GM18951 (cell line): ENCODE measurements around the gene PFKP.

ENCODE experiments used
- POLR2A ChIP-seq: IDR thresholded peaks from 4 replicates; pipeline ENCODE4 v1.6.1; 2011; ENCODE audit warnings: mild to moderate bottlenecking; ENCODE audit not compliant: insufficient read length, insufficient read depth; ENCODE audit errors: extremely low read depth
- in situ Hi-C: fragments of 300-500 bp; cut with MboI; formaldehyde crosslinking; loops from one replicate; pipeline ENCODE4 v1.12.0; 2022; ENCODE audit warnings: low sequenced_read_pairs, mixed read lengths, inconsistent platforms; ENCODE audit not compliant: unreplicated experiment

The PFKP gene

DNA sequence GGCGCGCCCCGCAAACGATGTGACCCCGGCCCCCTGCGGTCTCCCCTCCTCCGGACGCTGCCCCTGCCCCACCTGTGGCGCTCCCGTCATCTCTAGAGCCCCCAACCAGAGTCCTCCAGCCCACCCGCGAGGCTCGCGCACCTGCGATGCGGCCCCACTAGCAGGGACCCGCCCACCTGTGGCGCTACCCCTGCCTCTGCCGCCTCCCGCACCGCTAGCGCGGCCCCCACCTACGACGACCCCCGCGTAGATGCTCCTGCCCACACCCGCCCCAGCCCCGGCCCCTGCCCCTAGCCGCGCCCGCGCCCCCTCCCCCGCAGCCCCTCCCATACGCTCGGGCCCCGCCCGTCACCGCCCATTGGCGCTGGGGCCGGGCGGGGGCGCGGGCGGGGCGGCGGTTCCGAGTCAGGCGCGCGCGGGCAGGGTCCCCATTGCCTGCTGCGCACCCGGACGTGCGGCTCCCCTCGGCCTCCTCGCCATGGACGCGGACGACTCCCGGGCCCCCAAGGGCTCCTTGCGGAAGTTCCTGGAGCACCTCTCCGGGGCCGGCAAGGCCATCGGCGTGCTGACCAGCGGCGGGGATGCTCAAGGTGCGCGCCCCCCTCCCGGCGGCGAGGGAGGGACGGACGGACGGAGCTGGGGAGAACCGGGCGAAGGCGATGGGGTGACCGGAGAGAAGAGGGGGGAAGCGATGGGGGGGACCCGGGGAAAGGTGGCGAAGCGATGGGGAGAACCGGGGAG, at the start of gene PFKP:
Gene PFKP (plus strand): TSS at position 431 of the 741 bp plus-strand sequence. CDS start 48 bp downstream, at position 479.
- TF ChIP-seq POLR2A = peak; percentile 82
- in situ Hi-C loops = no loop called here

DNA sequence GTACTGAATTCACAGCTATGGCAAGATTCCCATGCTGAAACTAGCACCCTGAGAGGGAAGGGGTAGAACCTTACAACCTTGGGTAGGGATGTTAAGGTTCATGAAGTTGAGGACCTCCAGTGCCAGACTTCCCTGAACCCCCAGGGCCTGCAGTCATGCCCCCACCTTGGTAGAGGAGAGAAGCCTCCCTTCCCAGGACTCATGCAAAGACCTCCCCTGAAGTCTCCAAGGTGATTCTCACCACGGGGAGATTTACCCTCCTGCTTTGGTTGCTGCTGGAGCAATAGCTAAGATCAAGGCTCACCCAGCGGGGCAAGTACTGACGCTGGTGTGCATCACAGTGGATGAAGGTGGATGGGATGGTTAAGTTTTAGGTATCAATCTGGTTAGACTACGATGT, 49.1 kb upstream of the PFKP start:
- no peak for TF ChIP-seq POLR2A
- in situ Hi-C loops = no loop called here

DNA sequence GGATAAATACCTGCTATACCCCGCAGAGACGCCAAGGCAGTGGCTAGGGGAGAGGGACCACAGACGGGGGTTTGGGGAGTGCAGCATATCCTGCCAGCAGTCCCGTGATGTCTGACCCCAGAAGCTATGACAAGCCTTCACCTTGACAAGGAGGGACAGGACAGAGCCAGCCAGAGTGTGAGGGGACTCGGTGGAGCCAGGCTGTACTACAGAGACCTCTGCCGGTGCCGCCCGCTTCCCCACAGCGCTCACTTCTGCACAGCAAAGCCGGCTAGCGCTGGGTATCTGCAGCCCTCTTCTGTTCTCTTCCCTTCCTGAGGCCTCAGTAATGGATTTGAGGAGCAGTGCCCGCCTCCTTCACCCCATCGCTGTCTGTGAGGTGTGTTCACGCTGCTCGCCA, 47.0 kb upstream of the PFKP start:
- in situ Hi-C loops = no loop called here
- TF ChIP-seq POLR2A = no peak

DNA sequence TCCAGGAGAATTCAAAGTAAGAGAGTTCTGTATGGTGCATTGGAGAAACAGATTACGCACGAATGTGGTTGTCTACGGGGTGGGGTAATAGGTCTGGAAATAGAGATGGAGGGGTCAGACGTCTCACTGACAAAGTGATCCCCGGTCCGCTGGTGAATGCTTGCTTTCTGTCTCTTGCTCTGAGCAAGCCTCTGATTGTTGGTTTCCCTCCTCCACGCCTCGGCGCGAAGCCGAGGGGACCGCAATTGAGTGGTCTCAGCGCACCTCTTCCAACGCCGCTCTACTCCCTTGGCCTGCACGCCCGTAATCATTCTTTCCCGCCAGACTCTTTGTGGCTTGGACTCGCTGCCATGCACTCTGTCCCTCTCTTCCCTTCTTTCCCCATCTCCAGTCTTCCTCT, 46.5 kb upstream of the PFKP start:
- in situ Hi-C loops = no loop called here
- no peak for TF ChIP-seq POLR2A

DNA sequence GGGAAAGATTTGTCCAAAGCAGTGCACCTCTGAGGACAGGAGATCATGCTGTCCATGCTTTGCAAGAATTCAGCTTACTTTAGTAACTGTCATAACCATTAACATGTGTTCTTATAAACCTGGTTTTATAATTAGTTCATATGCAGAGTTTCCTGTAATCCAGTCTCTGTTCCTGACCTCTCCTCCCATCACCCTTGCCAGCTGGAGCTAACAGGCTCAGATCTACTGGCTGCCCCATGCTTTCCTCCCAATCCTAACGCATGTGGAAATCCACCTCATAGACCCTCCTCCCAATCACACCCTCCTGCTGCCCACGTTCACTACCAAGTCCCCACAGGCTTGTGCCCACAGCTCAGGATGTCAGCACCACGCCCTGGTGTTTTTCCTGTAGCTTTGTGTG, 45.3 kb upstream of the PFKP start:
- no peak for TF ChIP-seq POLR2A
- in situ Hi-C loops = no loop called here

DNA sequence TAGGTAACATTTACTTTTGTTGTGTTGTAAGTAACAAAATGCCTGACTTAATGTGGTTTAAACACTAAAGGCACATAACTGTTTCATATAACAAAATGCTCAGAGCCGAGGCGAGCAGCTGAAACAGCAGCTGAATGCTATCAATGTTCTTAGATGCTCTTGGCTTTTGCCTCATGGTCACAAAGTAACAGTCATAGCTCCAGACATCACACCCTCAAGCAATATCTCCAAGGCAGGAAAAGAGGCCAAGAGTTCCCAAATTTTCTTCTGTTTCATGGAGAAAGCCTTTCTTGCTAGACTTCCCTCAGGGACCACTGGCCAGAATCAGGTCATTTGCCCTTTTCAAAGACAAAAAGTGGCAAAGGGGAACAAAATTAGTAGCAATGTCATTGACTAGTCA, 43.5 kb upstream of the PFKP start:
- in situ Hi-C loops = no loop called here
- no peak for TF ChIP-seq POLR2A

DNA sequence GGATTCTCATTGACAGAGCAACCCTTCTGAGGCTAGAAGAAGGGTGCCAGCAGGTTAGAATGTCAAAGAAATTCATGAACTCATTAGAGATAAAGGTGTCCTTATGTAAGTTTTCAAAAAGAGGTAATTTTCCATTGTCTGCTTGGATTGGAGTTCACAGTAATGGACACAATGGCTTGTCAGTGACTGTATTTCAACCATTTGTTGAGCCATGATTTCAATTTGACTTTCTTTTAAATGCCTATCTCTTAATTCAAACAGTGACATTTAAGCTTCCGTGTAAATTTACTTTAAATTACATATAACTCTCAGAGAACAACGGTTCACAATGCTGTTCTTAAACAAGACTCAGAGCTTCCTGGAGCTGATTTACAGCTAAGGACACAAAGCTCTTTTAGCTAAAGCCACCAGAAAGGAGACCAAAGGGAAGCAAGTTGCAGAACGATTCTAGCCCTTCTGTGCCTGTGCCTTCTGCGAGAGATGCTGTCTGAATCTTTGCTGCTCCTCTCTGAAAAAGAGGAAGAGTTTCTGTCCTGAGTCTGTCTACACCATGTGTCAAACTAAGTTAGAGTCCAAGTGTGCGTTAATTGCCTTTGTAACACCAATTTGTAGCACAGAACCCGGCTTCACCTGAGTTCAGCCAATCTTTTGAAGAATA, 42.2 kb upstream of the PFKP start:
- no peak for TF ChIP-seq POLR2A
- in situ Hi-C loops = no loop called here

DNA sequence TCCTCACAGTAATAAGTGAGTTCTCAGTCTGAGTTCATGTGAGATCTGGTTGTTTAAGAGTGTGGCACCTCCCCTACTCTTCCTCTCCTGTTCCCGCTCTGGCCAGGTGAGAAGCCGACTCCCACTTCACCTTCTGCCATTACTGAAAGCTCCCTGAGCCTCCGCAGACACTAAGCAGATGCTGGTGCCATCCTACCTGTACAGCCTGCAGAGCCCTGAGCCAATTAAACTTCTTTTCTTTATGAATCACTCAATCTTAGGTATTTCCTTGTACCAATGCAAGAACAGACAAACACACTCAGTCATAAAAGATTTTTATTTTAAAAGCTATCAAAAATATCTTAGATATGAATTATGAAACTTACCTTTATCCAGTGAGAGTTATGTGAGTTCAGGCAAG, 39.5 kb upstream of the PFKP start:
- no peak for TF ChIP-seq POLR2A
- in situ Hi-C loops = no loop called here

DNA sequence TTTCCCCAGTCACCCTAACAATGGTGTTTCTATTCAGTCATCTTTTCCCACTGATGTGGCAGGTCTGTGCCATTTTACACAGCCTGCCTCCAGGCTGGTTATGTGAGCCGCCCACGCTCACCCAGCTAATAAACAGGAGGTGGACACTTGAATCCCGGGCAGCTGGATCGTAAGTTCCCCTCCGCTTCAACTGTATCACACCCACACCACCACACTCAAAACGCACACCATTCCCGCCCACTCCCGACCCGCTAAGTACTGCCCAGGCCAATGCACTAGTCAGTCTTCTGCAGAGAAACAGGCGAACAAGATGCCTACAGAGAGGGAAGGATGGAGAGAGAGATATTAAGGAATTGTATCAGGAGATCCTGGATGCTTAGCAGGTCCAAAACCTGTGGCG, 38.9 kb upstream of the PFKP start:
- in situ Hi-C loops = no loop called here

DNA sequence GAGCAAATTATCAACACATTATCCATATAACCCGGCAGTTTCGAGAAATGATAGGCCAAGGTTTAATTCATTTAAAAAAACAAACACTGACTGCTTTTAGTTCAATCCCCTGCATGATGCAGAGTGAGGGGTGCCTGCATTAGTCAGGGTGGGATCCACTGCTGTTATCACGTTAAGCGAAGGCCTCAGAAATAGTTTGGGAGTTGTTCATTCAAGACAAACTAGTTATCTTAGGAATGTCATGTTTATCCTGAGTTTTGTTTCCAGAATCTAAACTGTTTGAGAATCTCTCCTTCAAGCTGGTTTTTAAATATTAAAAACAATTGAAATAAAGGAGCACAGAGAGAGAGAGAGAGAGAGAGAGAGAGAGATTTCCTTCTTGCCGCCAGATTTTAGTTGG, 36.6 kb upstream of the PFKP start:
- TF ChIP-seq POLR2A = no peak
- in situ Hi-C loops = no loop called here

More for the DNA sequence above, 38.9 kb upstream of the PFKP start:
- TF ChIP-seq POLR2A = no peak

DNA sequence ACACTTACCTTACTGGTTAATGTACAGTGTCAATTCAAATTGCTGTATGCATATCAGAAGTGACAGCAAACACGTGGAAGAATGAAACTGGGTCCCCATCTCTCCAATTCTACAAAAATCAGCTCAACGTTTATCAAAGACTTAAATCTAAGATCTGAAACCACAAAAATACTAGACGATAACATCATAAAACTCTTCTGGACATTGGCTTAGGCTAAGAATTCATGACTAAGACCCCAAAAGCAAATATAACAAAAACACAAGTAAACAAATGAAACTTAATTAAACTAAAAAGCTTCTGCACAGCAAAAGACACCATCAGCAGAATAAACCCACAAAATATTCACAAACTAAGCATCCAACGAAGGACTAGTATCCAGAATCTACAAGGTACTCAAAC, 35.9 kb upstream of the PFKP start:
- in situ Hi-C loops = no loop called here
- no peak for TF ChIP-seq POLR2A

DNA sequence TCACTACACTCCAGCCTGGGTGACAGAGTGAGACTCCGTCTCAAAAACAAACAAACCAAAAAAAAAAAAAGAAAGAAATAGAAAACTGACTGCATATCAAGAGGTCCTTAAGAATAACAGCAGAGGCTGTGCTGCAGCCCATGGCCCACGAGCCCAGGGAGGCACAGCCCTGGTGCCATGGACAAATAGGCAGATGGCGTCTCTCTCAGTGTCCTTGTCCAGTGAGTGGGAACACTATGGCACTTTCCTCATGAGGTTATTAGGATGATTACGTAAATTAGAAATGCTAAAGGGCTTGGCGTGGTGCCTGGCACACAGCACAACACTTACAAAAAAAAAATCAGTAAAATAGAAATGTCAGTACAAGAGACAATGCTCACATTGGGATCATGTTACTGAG, 33.4 kb upstream of the PFKP start:
- no peak for TF ChIP-seq POLR2A
- in situ Hi-C loops = no loop called here

DNA sequence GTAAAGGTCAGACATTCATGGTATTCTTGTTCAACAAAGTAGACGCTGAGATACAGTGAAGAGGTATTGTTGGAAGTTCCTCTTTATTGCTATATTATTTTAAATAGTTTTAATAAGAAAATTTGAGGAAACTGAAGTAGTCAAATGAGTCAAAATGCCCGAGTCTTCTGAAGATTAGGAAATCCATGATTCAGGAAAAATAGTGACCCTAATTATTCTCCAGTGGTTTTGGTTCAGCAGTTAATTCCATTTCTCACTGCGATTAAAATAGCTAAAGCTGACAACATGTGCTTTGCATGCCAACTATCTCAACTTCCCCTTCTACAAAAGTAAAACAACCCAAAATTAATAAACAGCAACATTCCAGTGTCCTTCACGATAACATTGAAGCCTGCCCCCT, 32.7 kb upstream of the PFKP start:
- TF ChIP-seq POLR2A = no peak
- in situ Hi-C loops = no loop called here
